HCT116 (cell line): ENCODE measurements around the gene THBD. TPM values are rescaled to one million over a fixed set of nuclear protein-coding genes. Genes with fewer than 3 reads are reported as not detected.

Source experiments
- ATAC-seq: fragments of 200-7000 bp; cut with Tn5 transposase; 2 replicates; pipeline ENCODE4 v1.9.1; 2020; ENCODE audit warnings: mild to moderate bottlenecking, moderate library complexity
- BruUV-seq: library from RNA; stranded (reverse); fragments of 400-500 nt; replicated peaks from 2 replicates; lab custom pipeline; 2021; lab: Mats Ljungman, UMichigan
- CTCF ChIA-PET: fragments of 300-600 bp; sonication (Branson Sonifier 250); formaldehyde crosslinking; loops from one replicate; lab custom pipeline; 2021; ENCODE audit warnings: antibody characterized with exemption; lab: Charles Lee
- POLR2A ChIA-PET: fragments of 300-600, 350-600 bp; sonication (Branson Sonifier 250); formaldehyde crosslinking; loops from one replicate; lab custom pipeline; 2021; ENCODE audit warnings: antibody characterized with exemption; lab: Charles Lee
- RAD21 ChIA-PET, 2 experiments: fragments of 300-600 bp; sonication (Branson Sonifier 250); formaldehyde crosslinking; loops; one replicate each; lab custom pipeline; 2023; ENCODE audit warnings: low total read pairs in 2 of 2; ENCODE audit not compliant: uncharacterized antibody in 2 of 2, unreplicated experiment in 2 of 2, low non-redundant PET in 1 of 2; lab: Charles Lee
- DNase-seq: peaks from one replicate; pipeline ENCODE4 v3.0.0-alpha.2; 2010; ENCODE audit warnings: low read depth, low spot score
- H2AFZ ChIP-seq: fragments of 200-600 bp; shearing (Covaris generic), sonication (generic); 2 replicates; pipeline ENCODE4 v1.6.1; 2017; ENCODE audit warnings: low read depth, mixed run types, mixed read lengths, antibody characterized with exemption, low read length; ENCODE audit not compliant: poor library complexity, severe bottlenecking
- H3K27ac ChIP-seq: 2 replicates; pipeline ENCODE4 v1.5.1; 2012; ENCODE audit warnings: low read depth, low read length
- H3K27me3 ChIP-seq: fragments of 200-600 bp; sonication (generic); 2 replicates; pipeline ENCODE4 v1.6.1; 2016; ENCODE audit warnings: mixed run types, low read length, mixed read lengths; ENCODE audit not compliant: insufficient read depth
- H3K36me3 ChIP-seq, 2 experiments: fragments of 200-500 bp in 1 of 2; fragments of 200-600 bp in 1 of 2; sonication (Bioruptor generic) in 1 of 2; sonication (generic) in 1 of 2; 2 replicates each; pipeline versions ENCODE4 v1.5.1 to v1.6.1; 2014 to 2016; ENCODE audit warnings: low read length in 2 of 2, inconsistent platforms in 1 of 2, mixed read lengths in 1 of 2, mixed run types in 1 of 2; ENCODE audit not compliant: insufficient read depth in 2 of 2, control insufficient read depth in 1 of 2
- H3K4me1 ChIP-seq, 2 experiments: fragments of 200-600 bp in 1 of 2; sonication (generic) in 1 of 2; 2 replicates each; pipeline versions ENCODE4 v1.5.1 to v1.6.1; 2012 to 2017; ENCODE audit warnings: low read length in 2 of 2, inconsistent platforms in 1 of 2, mild to moderate bottlenecking in 1 of 2, mixed read lengths in 1 of 2, mixed run types in 1 of 2, moderate library complexity in 1 of 2; ENCODE audit not compliant: insufficient read depth in 2 of 2, control insufficient read depth in 1 of 2
- H3K4me2 ChIP-seq: fragments of 200-600 bp; sonication (generic); 2 replicates; pipeline ENCODE4 v1.6.1; 2017; ENCODE audit warnings: mixed run types, low read length, mixed read lengths
- H3K4me3 ChIP-seq, 2 experiments: fragments of 200-600 bp in 1 of 2; sonication (generic) in 1 of 2; replicated peaks in 1 of 2; 2 replicates each; pipeline ENCODE4 v1.5.1; 2011 to 2016; ENCODE audit warnings: low read length in 2 of 2, control low read depth in 1 of 2, low read depth in 1 of 2, mild to moderate bottlenecking in 1 of 2, mixed read lengths in 1 of 2, mixed run types in 1 of 2
- H3K79me2 ChIP-seq: fragments of 200-600 bp; sonication (generic); 2 replicates; pipeline ENCODE4 v1.6.1; 2017; ENCODE audit warnings: mild to moderate bottlenecking, mixed run types, low read length, moderate library complexity, mixed read lengths; ENCODE audit not compliant: insufficient read depth
- H3K9ac ChIP-seq: fragments of 200-600 bp; sonication (generic); 2 replicates; pipeline ENCODE4 v1.6.1; 2016; ENCODE audit warnings: low read length, mixed read lengths
- H3K9me2 ChIP-seq: fragments of 200-600 bp; sonication (generic), shearing (Covaris generic); 2 replicates; pipeline ENCODE4 v1.6.1; 2017; ENCODE audit warnings: mixed run types, mild to moderate bottlenecking, moderate library complexity; ENCODE audit not compliant: insufficient read depth
- H3K9me3 ChIP-seq, 2 experiments: fragments of 200-500 bp in 1 of 2; fragments of 200-600 bp in 1 of 2; sonication (Bioruptor generic) in 1 of 2; sonication (generic) in 1 of 2; 2 replicates each; pipeline ENCODE4 v1.6.1; 2014 to 2017; ENCODE audit warnings: low read length in 2 of 2, mixed read lengths in 2 of 2, inconsistent platforms in 1 of 2, low read depth in 1 of 2, mild to moderate bottlenecking in 1 of 2, mixed run types in 1 of 2, moderate library complexity in 1 of 2; ENCODE audit not compliant: control insufficient read depth in 1 of 2, insufficient read depth in 1 of 2
- H4K20me1 ChIP-seq: fragments of 200-600 bp; sonication (generic), shearing (Covaris generic); 2 replicates; pipeline ENCODE4 v1.6.1; 2017; ENCODE audit warnings: mixed run types, mild to moderate bottlenecking, moderate library complexity; ENCODE audit not compliant: insufficient read depth
- CEBPB ChIP-seq: IDR thresholded peaks from 2 replicates; pipeline ENCODE4 v1.6.1; 2012; ENCODE audit warnings: low read depth
- EGR1 ChIP-seq: IDR thresholded peaks from 2 replicates; pipeline ENCODE4 v1.6.1; 2012; ENCODE audit warnings: low read depth
- ELF1 ChIP-seq: IDR thresholded peaks from 2 replicates; pipeline ENCODE4 v1.6.1; 2012; ENCODE audit warnings: low read depth, borderline replicate concordance
- EZH2 ChIP-seq: fragments of 200-600 bp; sonication (generic); IDR thresholded peaks from 2 replicates; pipeline ENCODE4 v1.6.1; 2017; ENCODE audit warnings: antibody characterized with exemption, mixed run types
- FOSL1 ChIP-seq: IDR thresholded peaks from 2 replicates; pipeline ENCODE4 v1.6.1; 2012; ENCODE audit warnings: low read depth
- JUND ChIP-seq: IDR thresholded peaks from 2 replicates; pipeline ENCODE4 v1.6.1; 2012
- POLR2A ChIP-seq: IDR thresholded peaks from 2 replicates; pipeline ENCODE4 v1.7.0; 2011; ENCODE audit warnings: borderline replicate concordance; ENCODE audit not compliant: insufficient read depth, insufficient read length; ENCODE audit errors: extremely low read depth
- SP1 ChIP-seq: IDR thresholded peaks from 2 replicates; pipeline ENCODE4 v1.6.1; 2012; ENCODE audit warnings: low read depth
- YY1 ChIP-seq: IDR thresholded peaks from 2 replicates; pipeline ENCODE4 v1.6.1; 2011; ENCODE audit warnings: low read length, low read depth, moderate library complexity, mild to moderate bottlenecking; ENCODE audit not compliant: insufficient replicate concordance; ENCODE audit errors: extremely low read depth
- ZFX ChIP-seq: fragments of 450-650 bp; IDR thresholded peaks from 2 replicates; pipeline ENCODE4 v1.6.1; 2017
- ZNF274 ChIP-seq: fragments of 200-500 bp; sonication (Bioruptor generic); IDR thresholded peaks from 2 replicates; pipeline ENCODE4 v1.6.1; 2014; ENCODE audit warnings: mild to moderate bottlenecking, low read depth, low read length, inconsistent platforms
- intact Hi-C: fragments of 100-400 bp; cut with micrococcal nuclease; formaldehyde crosslinking; loops from 2 replicates; pipeline ENCODE4 v1.10.0; 2022
- total RNA-seq: library from RNA; stranded (reverse); gene quantifications from one replicate; pipeline ENCODE4 v1.2.1, GENCODE V29; 2021; ENCODE audit not compliant: unreplicated experiment
- TF ChIP-seq, protein P1 (sequence below): IDR thresholded peaks from 2 replicates; pipeline ENCODE4 v1.6.1; 2011; ENCODE audit warnings: mild to moderate bottlenecking, low read length, moderate library complexity; ENCODE audit not compliant: insufficient replicate concordance; ENCODE audit errors: extremely low read depth
- TF ChIP-seq, protein P2 (sequence below): IDR thresholded peaks from 2 replicates; pipeline ENCODE4 v1.6.1; 2012

The THBD gene
- total RNA-seq, 1 experiment from 2014 or later, result 0.39 TPM

DNA sequence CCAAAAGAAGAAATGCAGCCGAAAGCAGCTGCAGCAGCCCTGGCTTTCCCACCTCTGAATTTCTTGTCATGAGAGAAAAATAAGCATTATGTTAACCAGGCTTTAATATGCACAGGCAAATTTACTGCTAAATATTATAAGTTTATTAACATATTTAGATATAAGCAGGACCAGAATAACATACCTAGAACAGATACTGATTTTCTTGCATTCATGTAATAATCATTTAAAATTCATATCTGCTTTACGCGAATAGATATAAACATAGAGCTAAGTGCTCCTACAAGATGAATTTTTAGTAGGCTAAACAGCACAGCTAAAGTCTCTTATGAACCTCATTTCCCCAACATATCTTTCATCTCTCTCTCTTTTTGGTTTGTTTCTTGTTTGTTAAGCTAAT, 21.9 kb upstream of the THBD start:
- no peaks in the 10 kb centered on the region for H3K79me2 ChIP-seq
- TF ChIP-seq CEBPB, result no peak
- no peak for TF ChIP-seq EZH2
- no peak for TF ChIP-seq POLR2A
- no peak for TF ChIP-seq JUND
- TF ChIP-seq, protein P1, sequence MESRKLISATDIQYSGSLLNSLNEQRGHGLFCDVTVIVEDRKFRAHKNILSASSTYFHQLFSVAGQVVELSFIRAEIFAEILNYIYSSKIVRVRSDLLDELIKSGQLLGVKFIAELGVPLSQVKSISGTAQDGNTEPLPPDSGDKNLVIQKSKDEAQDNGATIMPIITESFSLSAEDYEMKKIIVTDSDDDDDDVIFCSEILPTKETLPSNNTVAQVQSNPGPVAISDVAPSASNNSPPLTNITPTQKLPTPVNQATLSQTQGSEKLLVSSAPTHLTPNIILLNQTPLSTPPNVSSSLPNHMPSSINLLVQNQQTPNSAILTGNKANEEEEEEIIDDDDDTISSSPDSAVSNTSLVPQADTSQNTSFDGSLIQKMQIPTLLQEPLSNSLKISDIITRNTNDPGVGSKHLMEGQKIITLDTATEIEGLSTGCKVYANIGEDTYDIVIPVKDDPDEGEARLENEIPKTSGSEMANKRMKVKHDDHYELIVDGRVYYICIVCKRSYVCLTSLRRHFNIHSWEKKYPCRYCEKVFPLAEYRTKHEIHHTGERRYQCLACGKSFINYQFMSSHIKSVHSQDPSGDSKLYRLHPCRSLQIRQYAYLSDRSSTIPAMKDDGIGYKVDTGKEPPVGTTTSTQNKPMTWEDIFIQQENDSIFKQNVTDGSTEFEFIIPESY, result no peak
- no peak for TF ChIP-seq ZFX
- TF ChIP-seq, protein P2, sequence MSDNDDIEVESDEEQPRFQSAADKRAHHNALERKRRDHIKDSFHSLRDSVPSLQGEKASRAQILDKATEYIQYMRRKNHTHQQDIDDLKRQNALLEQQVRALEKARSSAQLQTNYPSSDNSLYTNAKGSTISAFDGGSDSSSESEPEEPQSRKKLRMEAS, result no peak
- TF ChIP-seq FOSL1, result no peak
- no peak for TF ChIP-seq ZNF274
- no peak for TF ChIP-seq ELF1
- TF ChIP-seq SP1, result no peak
- no peak for TF ChIP-seq EGR1
- no peak for TF ChIP-seq YY1
- ATAC-seq (no peak), DNase-seq (no peak)
- H3K4me3 ChIP-seq, result no peak overlapping the region
- H4K20me1 ChIP-seq, result no peaks in the 10 kb centered on the region
- no peak overlapping the region for H3K27ac ChIP-seq
- no peaks in the 10 kb centered on the region for H3K9me2 ChIP-seq
- no peaks in the 10 kb centered on the region for H3K9me3 ChIP-seq
- ChIA-PET POLR2A (no interaction called here), CTCF (no interaction called here), RAD21 (no interaction called here)
- no peaks in the 10 kb centered on the region for H3K36me3 ChIP-seq
- no peaks in the 10 kb centered on the region for H3K27me3 ChIP-seq
- no TSS peak for BruUV-seq
- intact Hi-C loops, result no loop called here
- H3K4me1 ChIP-seq, result no peaks in the 10 kb centered on the region
- no peak overlapping the region for H3K9ac ChIP-seq
- H3K4me2 ChIP-seq, result no peak overlapping the region
- H2AFZ ChIP-seq, result no peak overlapping the region
